ENCODE measurements around the gene MYO9A.

- TF ChIP-seq, protein P1, sequence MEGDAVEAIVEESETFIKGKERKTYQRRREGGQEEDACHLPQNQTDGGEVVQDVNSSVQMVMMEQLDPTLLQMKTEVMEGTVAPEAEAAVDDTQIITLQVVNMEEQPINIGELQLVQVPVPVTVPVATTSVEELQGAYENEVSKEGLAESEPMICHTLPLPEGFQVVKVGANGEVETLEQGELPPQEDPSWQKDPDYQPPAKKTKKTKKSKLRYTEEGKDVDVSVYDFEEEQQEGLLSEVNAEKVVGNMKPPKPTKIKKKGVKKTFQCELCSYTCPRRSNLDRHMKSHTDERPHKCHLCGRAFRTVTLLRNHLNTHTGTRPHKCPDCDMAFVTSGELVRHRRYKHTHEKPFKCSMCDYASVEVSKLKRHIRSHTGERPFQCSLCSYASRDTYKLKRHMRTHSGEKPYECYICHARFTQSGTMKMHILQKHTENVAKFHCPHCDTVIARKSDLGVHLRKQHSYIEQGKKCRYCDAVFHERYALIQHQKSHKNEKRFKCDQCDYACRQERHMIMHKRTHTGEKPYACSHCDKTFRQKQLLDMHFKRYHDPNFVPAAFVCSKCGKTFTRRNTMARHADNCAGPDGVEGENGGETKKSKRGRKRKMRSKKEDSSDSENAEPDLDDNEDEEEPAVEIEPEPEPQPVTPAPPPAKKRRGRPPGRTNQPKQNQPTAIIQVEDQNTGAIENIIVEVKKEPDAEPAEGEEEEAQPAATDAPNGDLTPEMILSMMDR (IDR thresholded peaks at IDR 0.05): no peak
- no peak for TF ChIP-seq POLR2A (IDR thresholded peaks at IDR 0.05)
These were observed 224.3 kb downstream of the MYO9A start for GRCh38 chr15:71893691-71894090.
